DOHH2 (cell line): ENCODE measurements around the gene OBP2A.

ENCODE experiments used
- CTCF ChIP-seq: fragments of 200-600 bp; sonication (generic); IDR thresholded peaks from one replicate; pipeline ENCODE4 v1.5.1; 2014; ENCODE audit warnings: antibody characterized with exemption, mild to moderate bottlenecking, low read depth, low read length; ENCODE audit not compliant: poor library complexity, severe bottlenecking
- EZH2phosphoT487 ChIP-seq: fragments of 200-600 bp; sonication (generic); IDR thresholded peaks from 2 replicates; pipeline ENCODE4 v1.6.1; 2017; ENCODE audit warnings: borderline replicate concordance, mild to moderate bottlenecking, antibody characterized with exemption, low read length, moderate library complexity, mixed read lengths

DNA sequence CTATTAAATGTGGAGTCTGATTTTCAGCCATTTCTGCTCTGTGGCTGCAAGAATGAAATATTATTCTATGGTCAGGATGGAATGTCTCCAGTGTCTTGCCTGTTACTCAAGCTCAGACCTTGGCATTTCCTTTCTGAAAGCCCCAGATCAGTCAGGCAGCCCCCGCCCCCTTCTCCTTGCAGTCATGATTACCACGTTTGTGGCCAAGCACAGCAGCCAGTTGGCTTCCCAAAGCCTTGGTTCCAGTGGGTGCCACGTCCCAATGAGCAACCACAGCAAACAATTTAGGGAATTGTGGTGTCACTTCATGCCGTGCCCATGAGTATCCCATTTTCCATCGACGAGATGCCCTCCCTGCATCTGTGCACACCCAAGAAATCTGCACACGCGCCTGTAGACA is 9.7 kb upstream of the OBP2A start:
- TF ChIP-seq CTCF, result no peak
- TF ChIP-seq EZH2phosphoT487, result no peak
